Trophoblast cell (in vitro differentiated cells and primary cell): Measurements from ENCODE around the gene HDAC8.

Source experiments
- DNase-seq, 2 donors: peaks; one replicate each; pipeline ENCODE4 v3.0.0-alpha.2; 2016
- H2AFZ ChIP-seq: 2 replicates; pipeline ENCODE4 v1.6.1; 2013; ENCODE audit warnings: low read length, moderate library complexity, mild to moderate bottlenecking; ENCODE audit not compliant: insufficient read depth, poor library complexity
- H2AK5ac ChIP-seq: 2 replicates; pipeline ENCODE4 v1.6.1; 2013; ENCODE audit warnings: mild to moderate bottlenecking, low read length
- H2BK120ac ChIP-seq: 2 replicates; pipeline ENCODE4 v1.6.1; 2013; ENCODE audit warnings: low read length, mild to moderate bottlenecking, moderate library complexity; ENCODE audit not compliant: insufficient read depth, poor library complexity
- H2BK12ac ChIP-seq: 2 replicates; pipeline ENCODE4 v1.6.1; 2013; ENCODE audit warnings: mild to moderate bottlenecking, low read length, moderate library complexity
- H2BK5ac ChIP-seq: 2 replicates; pipeline ENCODE4 v1.6.1; 2013; ENCODE audit warnings: low read length, low read depth, moderate library complexity, mild to moderate bottlenecking; ENCODE audit not compliant: poor library complexity
- H3K14ac ChIP-seq: 2 replicates; pipeline ENCODE4 v1.6.1; 2013; ENCODE audit warnings: mild to moderate bottlenecking, low read length
- H3K18ac ChIP-seq: 2 replicates; pipeline ENCODE4 v1.6.1; 2013; ENCODE audit warnings: mild to moderate bottlenecking, low read length
- H3K23ac ChIP-seq: 2 replicates; pipeline ENCODE4 v1.6.1; 2013; ENCODE audit warnings: low read length
- H3K27ac ChIP-seq: 2 replicates; pipeline ENCODE4 v1.5.1; 2013; ENCODE audit warnings: low read depth, mild to moderate bottlenecking, inconsistent platforms, low read length, moderate library complexity
- H3K27me3 ChIP-seq: 2 replicates; pipeline ENCODE4 v1.6.1; 2013; ENCODE audit warnings: inconsistent platforms, mild to moderate bottlenecking, low read length, moderate library complexity; ENCODE audit not compliant: insufficient read depth
- H3K36me3 ChIP-seq, 2 experiments: 1 replicate in 1 of 2; 2 replicates in 1 of 2; pipeline ENCODE4 v1.6.1; 2013; ENCODE audit warnings: low read length in 2 of 2, mild to moderate bottlenecking in 2 of 2, moderate library complexity in 1 of 2; ENCODE audit not compliant: insufficient read depth in 2 of 2, control insufficient read depth in 1 of 2
- H3K4ac ChIP-seq: 2 replicates; pipeline ENCODE4 v1.6.1; 2013; ENCODE audit warnings: low read depth, mild to moderate bottlenecking, low read length, moderate library complexity
- H3K4me1 ChIP-seq, 2 experiments: 1 replicate in 1 of 2; 2 replicates in 1 of 2; pipeline ENCODE4 v1.6.1; 2013; ENCODE audit warnings: low read length in 2 of 2, mild to moderate bottlenecking in 2 of 2, moderate library complexity in 1 of 2; ENCODE audit not compliant: insufficient read depth in 2 of 2, control insufficient read depth in 1 of 2
- H3K4me2 ChIP-seq: 2 replicates; pipeline ENCODE4 v1.6.1; 2013; ENCODE audit warnings: inconsistent platforms, mild to moderate bottlenecking, low read length, moderate library complexity
- H3K4me3 ChIP-seq: 2 replicates; pipeline ENCODE4 v1.5.1; 2013; ENCODE audit warnings: mild to moderate bottlenecking, low read depth, low read length, inconsistent platforms
- H3K79me1 ChIP-seq: one replicate; pipeline ENCODE4 v1.6.1; 2013; ENCODE audit warnings: low read length
- H3K79me2 ChIP-seq: 2 replicates; pipeline ENCODE4 v1.6.1; 2013; ENCODE audit warnings: low read length, mild to moderate bottlenecking; ENCODE audit not compliant: control insufficient read depth, insufficient read depth, poor library complexity
- H3K9ac ChIP-seq: 2 replicates; pipeline ENCODE4 v1.6.1; 2013; ENCODE audit warnings: mild to moderate bottlenecking, low read length
- H3K9me3 ChIP-seq: 2 replicates; pipeline ENCODE4 v1.6.1; 2013; ENCODE audit warnings: low read depth, mild to moderate bottlenecking, control low read depth, inconsistent platforms, low read length; ENCODE audit not compliant: insufficient read depth
- H4K12ac ChIP-seq: 2 replicates; pipeline ENCODE4 v1.6.1; 2013; ENCODE audit warnings: low read depth, mild to moderate bottlenecking, low read length, moderate library complexity
- H4K8ac ChIP-seq: 2 replicates; pipeline ENCODE4 v1.6.1; 2013; ENCODE audit warnings: low read depth, mild to moderate bottlenecking, low read length, moderate library complexity
- H4K91ac ChIP-seq: one replicate; pipeline ENCODE4 v1.6.1; 2013; ENCODE audit warnings: low read depth, mild to moderate bottlenecking, low read length, moderate library complexity
- WGBS: extraction: QIAGEN DNeasy Blood & Tissue Kit; methylation state at CpG from one replicate; pipeline ENCODE4 v1.1.7; 2013; ENCODE audit warnings: missing lambda C conversion rate; ENCODE audit not compliant: insufficient read length, insufficient coverage; ENCODE audit errors: extremely low coverage; 5-methylcytosine and 5-hydroxymethylcytosine counted together

The HDAC8 gene

GRCh38 chrX:72477376-72477775, 95.3 kb downstream of the HDAC8 start:
- Histone ChIP-seq H3K27me3 (no peaks in the 10 kb centered on the region), H3K4me2 (no peak overlapping the region), H2BK12ac (no peak overlapping the region), H2AK5ac (no peak overlapping the region), H2AFZ (no peak overlapping the region), H3K79me1 (no peaks in the 10 kb centered on the region), H3K9ac (no peak overlapping the region), H3K4me3 (no peak overlapping the region), H3K4ac (no peak overlapping the region), H3K14ac (no peak overlapping the region), H3K23ac (no peak overlapping the region), H2BK5ac (no peak overlapping the region), H3K4me1 (no peaks in the 10 kb centered on the region), H3K9me3 (no peaks in the 10 kb centered on the region), H3K27ac (no peak overlapping the region), H2BK120ac (no peak overlapping the region), H3K18ac (no peak overlapping the region), H3K79me2 (no peaks in the 10 kb centered on the region), H4K8ac (no peak overlapping the region), H4K91ac (no peak overlapping the region), H4K12ac (no peak overlapping the region), H3K36me3 (no peaks in the 10 kb centered on the region)
- no CpG with 5 or more reads among the region's 2 CpGs for WGBS
- DNase-seq, result no peak

GRCh38 chrX:72475952-72476668, 96.5 kb downstream of the HDAC8 start:
- no peaks in the 10 kb centered on the region for H3K79me1 ChIP-seq
- no peak overlapping the region for H3K27ac ChIP-seq
- H3K4me2 ChIP-seq, result no peak overlapping the region
- H3K36me3 ChIP-seq, result no peaks in the 10 kb centered on the region
- H2BK120ac ChIP-seq, result no peak overlapping the region
- H4K8ac ChIP-seq, result no peak overlapping the region
- WGBS, result no CpG with 5 or more reads among the region's 6 CpGs
- no peak overlapping the region for H3K4ac ChIP-seq
- H2AK5ac ChIP-seq, result no peak overlapping the region
- H3K14ac ChIP-seq, result no peak overlapping the region
- H3K79me2 ChIP-seq, result no peaks in the 10 kb centered on the region
- H2BK12ac ChIP-seq, result no peak overlapping the region
- no peak overlapping the region for H4K12ac ChIP-seq
- no peak overlapping the region for H2BK5ac ChIP-seq
- H3K18ac ChIP-seq, result no peak overlapping the region
- no peak for DNase-seq
- no peak overlapping the region for H3K4me3 ChIP-seq
- H3K9me3 ChIP-seq, result no peaks in the 10 kb centered on the region
- no peak overlapping the region for H3K9ac ChIP-seq
- H2AFZ ChIP-seq, result no peak overlapping the region
- H3K27me3 ChIP-seq, result no peaks in the 10 kb centered on the region
- H4K91ac ChIP-seq, result no peak overlapping the region
- no peak overlapping the region for H3K23ac ChIP-seq
- no peaks in the 10 kb centered on the region for H3K4me1 ChIP-seq

GRCh38 chrX:72475338-72475737, 97.3 kb downstream of the HDAC8 start:
- no peak overlapping the region for H3K4ac ChIP-seq
- H4K8ac ChIP-seq, result no peak overlapping the region
- H3K27me3 ChIP-seq, result no peaks in the 10 kb centered on the region
- no peak overlapping the region for H2BK5ac ChIP-seq
- no peaks in the 10 kb centered on the region for H3K36me3 ChIP-seq
- WGBS, result no CpG with 5 or more reads among the region's 1 CpG
- H2BK12ac ChIP-seq, result no peak overlapping the region
- H3K18ac ChIP-seq, result no peak overlapping the region
- H3K9me3 ChIP-seq, result no peaks in the 10 kb centered on the region
- H4K12ac ChIP-seq, result no peak overlapping the region
- H3K4me3 ChIP-seq, result no peak overlapping the region
- H2AK5ac ChIP-seq, result no peak overlapping the region
- no peak overlapping the region for H2AFZ ChIP-seq
- H3K4me2 ChIP-seq, result no peak overlapping the region
- no peak overlapping the region for H3K9ac ChIP-seq
- peak in 1 of 2 donors; percentile 26 for DNase-seq
- no peaks in the 10 kb centered on the region for H3K79me2 ChIP-seq
- H2BK120ac ChIP-seq, result no peak overlapping the region
- H3K27ac ChIP-seq, result no peak overlapping the region
- H4K91ac ChIP-seq, result no peak overlapping the region
- no peaks in the 10 kb centered on the region for H3K79me1 ChIP-seq
- H3K23ac ChIP-seq, result no peak overlapping the region
- no peaks in the 10 kb centered on the region for H3K4me1 ChIP-seq
- no peak overlapping the region for H3K14ac ChIP-seq

GRCh38 chrX:72470532-72471223, 102.0 kb downstream of the HDAC8 start:
- no peak overlapping the region for H2AFZ ChIP-seq
- no peaks in the 10 kb centered on the region for H3K4me1 ChIP-seq

More at GRCh38 chrX:72470532-72471223, 102.0 kb downstream of the HDAC8 start:
- no peak for DNase-seq
- no CpG with 5 or more reads among the region's 3 CpGs for WGBS
- no peak overlapping the region for H3K23ac ChIP-seq
- H2AK5ac ChIP-seq, result no peak overlapping the region
- no peak overlapping the region for H3K4me3 ChIP-seq
- no peaks in the 10 kb centered on the region for H3K36me3 ChIP-seq
- no peaks in the 10 kb centered on the region for H3K79me2 ChIP-seq
- H2BK12ac ChIP-seq, result no peak overlapping the region
- H3K9me3 ChIP-seq, result no peaks in the 10 kb centered on the region
- H3K4me2 ChIP-seq, result no peak overlapping the region
- H2BK120ac ChIP-seq, result no peak overlapping the region
- H4K12ac ChIP-seq, result no peak overlapping the region
- H3K79me1 ChIP-seq, result no peaks in the 10 kb centered on the region
- no peaks in the 10 kb centered on the region for H3K27me3 ChIP-seq
- no peak overlapping the region for H3K9ac ChIP-seq
- H3K4ac ChIP-seq, result no peak overlapping the region
- no peak overlapping the region for H3K14ac ChIP-seq
- H4K8ac ChIP-seq, result no peak overlapping the region
- no peak overlapping the region for H4K91ac ChIP-seq
- no peak overlapping the region for H3K18ac ChIP-seq
- no peak overlapping the region for H2BK5ac ChIP-seq
- no peak overlapping the region for H3K27ac ChIP-seq
